ENCODE data around the gene PXYLP1.
A peak's percentile ranks its signal among the peaks of the same experiment; 100 is the strongest.

The PXYLP1 gene

GRCh38 chr3:141259821-141260629 is 28.4 kb downstream of the PXYLP1 start:
- TF ChIP-seq MYC (IDR thresholded peaks at IDR 0.05; ENCODE audit: low read depth, low read length): no peak
- TF ChIP-seq POLR2A (IDR thresholded peaks at IDR 0.05; ENCODE audit: extremely low read depth, insufficient read length): no peak
- TF ChIP-seq CTCF (IDR thresholded peaks at IDR 0.05; ENCODE audit: low read depth, low read length): no peak
- TF ChIP-seq MAX (IDR thresholded peaks at IDR 0.05; ENCODE audit: low read depth, low read length): no peak
- no peak overlapping the region for H3K4me3 ChIP-seq (ENCODE audit: low read depth, low read length)
- DNase-seq (ENCODE audit: low read depth): no peak

- no peak for TF ChIP-seq POLR2A (IDR thresholded peaks at IDR 0.05; ENCODE audit: extremely low read depth, insufficient read length)
- no peak overlapping the region for H3K4me3 ChIP-seq (ENCODE audit: low read depth, low read length)
- no peak for DNase-seq (ENCODE audit: low read depth)
Measured at GRCh38 chr3:141260630-141260927, 29.0 kb downstream of the PXYLP1 start.

GRCh38 chr3:141261472-141262307 is 30.1 kb downstream of the PXYLP1 start:
- DNase-seq (ENCODE audit: low read depth): peak; percentile 11
- no peak for TF ChIP-seq MAX (IDR thresholded peaks at IDR 0.05; ENCODE audit: low read depth, low read length)
- no peak for TF ChIP-seq CTCF (IDR thresholded peaks at IDR 0.05; ENCODE audit: low read depth, low read length)
- no peak for TF ChIP-seq POLR2A (IDR thresholded peaks at IDR 0.05; ENCODE audit: extremely low read depth, insufficient read length)
- no peak for TF ChIP-seq MYC (IDR thresholded peaks at IDR 0.05; ENCODE audit: low read depth, low read length)

GRCh38 chr3:141262308-141262705 is 30.7 kb downstream of the PXYLP1 start:
- no peak for DNase-seq (ENCODE audit: low read depth)
- TF ChIP-seq MYC (IDR thresholded peaks at IDR 0.05; ENCODE audit: low read depth, low read length) (no peak), MAX (IDR thresholded peaks at IDR 0.05; ENCODE audit: low read depth, low read length) (no peak), POLR2A (IDR thresholded peaks at IDR 0.05; ENCODE audit: extremely low read depth, insufficient read length) (no peak), CTCF (IDR thresholded peaks at IDR 0.05; ENCODE audit: low read depth, low read length) (no peak)
- no peak overlapping the region for H3K4me3 ChIP-seq (ENCODE audit: low read depth, low read length)

More at GRCh38 chr3:141261472-141262307, 30.1 kb downstream of the PXYLP1 start:
- H3K4me3 ChIP-seq (ENCODE audit: low read depth, low read length): no peak overlapping the region

- TF ChIP-seq POLR2A (IDR thresholded peaks at IDR 0.05; ENCODE audit: extremely low read depth, insufficient read length) (no peak), CTCF (IDR thresholded peaks at IDR 0.05; ENCODE audit: low read depth, low read length) (no peak), MYC (IDR thresholded peaks at IDR 0.05; ENCODE audit: low read depth, low read length) (no peak), MAX (IDR thresholded peaks at IDR 0.05; ENCODE audit: low read depth, low read length) (no peak)
- H3K4me3 ChIP-seq (ENCODE audit: low read depth, low read length): no peak overlapping the region
Measured at GRCh38 chr3:141266186-141266585, 34.6 kb downstream of the PXYLP1 start.

More at GRCh38 chr3:141266186-141266585, 34.6 kb downstream of the PXYLP1 start:
- DNase-seq (ENCODE audit: low read depth): no peak

Data from NB4 (cell line).